HepG2 (cell line): ENCODE data around the gene TRAPPC10. TPM values are rescaled to one million over a fixed set of nuclear protein-coding genes. Genes with fewer than 3 reads are reported as not detected.

Source experiments
- ATAC-seq: fragments of 200-7000 bp; cut with Tn5 transposase; 3 replicates; pipeline ENCODE4 v1.9.1; 2020; ENCODE audit warnings: mild to moderate bottlenecking, moderate library complexity
- BruUV-seq: library from RNA; stranded (reverse); fragments of 400-500 nt; replicated peaks from 2 replicates; lab custom pipeline; 2021; lab: Mats Ljungman, UMichigan
- CTCF ChIA-PET: fragments of 300-600 bp; formaldehyde crosslinking; extraction: SDS; loops from one replicate; lab custom pipeline; 2021; ENCODE audit warnings: low total read pairs, inconsistent platforms, low intra/inter-chr PET ratio; lab: Yijun Ruan, JAX
- POLR2A ChIA-PET: fragments of 350-600 bp; sonication (Branson Sonifier 250); formaldehyde crosslinking; loops from one replicate; lab custom pipeline; 2020; ENCODE audit warnings: antibody characterized with exemption, inconsistent platforms; lab: Yijun Ruan, JAX
- DNase-seq: peaks from one replicate; pipeline ENCODE4 v3.0.0-alpha.2; 2015; ENCODE audit warnings: low spot score
- FAIRE-seq: peaks from 3 replicates; lab custom pipeline; 2011; peaks lifted over from hg19 to GRCh38; lab: Jason Lieb, UNC
- H2AFZ ChIP-seq: one replicate; pipeline ENCODE4 v1.6.1; 2011; ENCODE audit warnings: low read length, inconsistent platforms
- H3K27ac ChIP-seq: fragments of 300-600 bp; 3 replicates; pipeline ENCODE4 v1.8.0; 2011; ENCODE audit warnings: mixed run types, mild to moderate bottlenecking, mixed read lengths, low read length, inconsistent platforms; ENCODE audit not compliant: insufficient read depth; ENCODE audit errors: extremely low read length
- H3K27me3 ChIP-seq, 2 experiments: fragments of 200-600 bp in 1 of 2; 2 replicates in 1 of 2; 3 replicates in 1 of 2; pipeline versions ENCODE4 v1.6.0 to v1.8.0; 2011; ENCODE audit warnings: low read length in 2 of 2, mild to moderate bottlenecking in 2 of 2, moderate library complexity in 2 of 2, inconsistent platforms in 1 of 2; ENCODE audit not compliant: insufficient read depth in 2 of 2, control insufficient read depth in 1 of 2
- H3K36me3 ChIP-seq, 2 experiments: fragments of 200-600 bp in 1 of 2; replicated peaks in 1 of 2; 2 replicates in 1 of 2; 3 replicates in 1 of 2; pipeline versions ENCODE4 v1.5.1 to v1.8.0; 2011; ENCODE audit warnings: low read length in 2 of 2, inconsistent platforms in 1 of 2; ENCODE audit not compliant: insufficient read depth in 2 of 2, control insufficient read depth in 1 of 2
- H3K4me1 ChIP-seq: 2 replicates; pipeline ENCODE4 v1.5.1; 2012; ENCODE audit warnings: low read length, inconsistent platforms; ENCODE audit not compliant: insufficient read depth
- H3K4me2 ChIP-seq: 2 replicates; pipeline ENCODE4 v1.6.0; 2011; ENCODE audit warnings: low read depth, low read length, inconsistent platforms
- H3K4me3 ChIP-seq, 3 experiments: fragments of 200-600 bp in 1 of 3; sonication (generic), shearing (Covaris generic) in 1 of 3; replicated peaks in 1 of 3; 2 replicates each; pipeline ENCODE4 v1.5.1; 2011 to 2016; ENCODE audit warnings: low read length in 3 of 3, inconsistent platforms in 2 of 3, low read depth in 2 of 3, mild to moderate bottlenecking in 2 of 3, control low read depth in 1 of 3, mixed read lengths in 1 of 3; ENCODE audit not compliant: insufficient read depth in 1 of 3
- H3K79me2 ChIP-seq: one replicate; pipeline ENCODE4 v1.6.1; 2011; ENCODE audit warnings: low read length, inconsistent platforms; ENCODE audit not compliant: insufficient read depth
- H3K9ac ChIP-seq: 2 replicates; pipeline ENCODE4 v1.6.0; 2011; ENCODE audit warnings: mild to moderate bottlenecking, low read depth, low read length, inconsistent platforms; ENCODE audit not compliant: insufficient read depth
- H3K9me3 ChIP-seq: 2 replicates; pipeline ENCODE4 v1.5.1; 2012; ENCODE audit warnings: mild to moderate bottlenecking, low read length
- H4K20me1 ChIP-seq: 2 replicates; pipeline ENCODE4 v1.6.0; 2011; ENCODE audit warnings: inconsistent platforms, mild to moderate bottlenecking, low read length, moderate library complexity; ENCODE audit not compliant: insufficient read depth
- CCAR2 ChIP-seq: fragments of 200-400 bp; formaldehyde crosslinking; optimal IDR thresholded peaks from 2 replicates; pipeline ENCODE3; 2018; ENCODE audit warnings: low read depth, mild to moderate bottlenecking, low read length, moderate library complexity
- CENPX ChIP-seq: sonication (generic); formaldehyde crosslinking; IDR thresholded peaks from 2 replicates; pipeline ENCODE4 v1.9.0; 2021; ENCODE audit warnings: mild to moderate bottlenecking, missing genetic modification reagents, moderate library complexity
- EED ChIP-seq: sonication (generic); formaldehyde crosslinking; IDR thresholded peaks from 2 replicates; pipeline ENCODE4 v1.5.0; 2020; ENCODE audit warnings: mild to moderate bottlenecking, missing genetic modification reagents
- ELF1 ChIP-seq: sonication (generic); formaldehyde crosslinking; IDR thresholded peaks from 2 replicates; pipeline ENCODE4 v1.4.0; 2020; ENCODE audit warnings: missing genetic modification reagents
- ELF4 ChIP-seq: sonication (generic); formaldehyde crosslinking; IDR thresholded peaks from 2 replicates; pipeline ENCODE4 v1.5.0; 2020; ENCODE audit warnings: missing genetic modification reagents, mild to moderate bottlenecking, moderate library complexity, borderline replicate concordance
- FOXJ3 ChIP-seq: sonication (generic); formaldehyde crosslinking; IDR thresholded peaks from 2 replicates; pipeline ENCODE4 v1.4.0; 2020; ENCODE audit warnings: missing genetic modification reagents, mild to moderate bottlenecking, borderline replicate concordance
- GZF1 ChIP-seq: sonication (generic); formaldehyde crosslinking; IDR thresholded peaks from 2 replicates; pipeline ENCODE4 v1.5.1; 2020; ENCODE audit warnings: mild to moderate bottlenecking, missing genetic modification reagents
- NAIF1 ChIP-seq: sonication (generic); formaldehyde crosslinking; IDR thresholded peaks from 2 replicates; pipeline ENCODE4 v1.5.0; 2020; ENCODE audit warnings: mild to moderate bottlenecking, missing genetic modification reagents, borderline replicate concordance
- NBN ChIP-seq: fragments of 450-650 bp; conservative IDR thresholded peaks from 2 replicates; pipeline ENCODE4 v1.6.1; 2017
- PHB2 ChIP-seq: fragments of 450-650 bp; IDR thresholded peaks from 2 replicates; pipeline ENCODE4 v1.6.1; 2018; ENCODE audit not compliant: partially characterized antibody
- PRPF4 ChIP-seq: fragments of 200-400 bp; formaldehyde crosslinking; IDR thresholded peaks from 2 replicates; pipeline ENCODE4 v1.6.1; 2016; ENCODE audit warnings: low read length, low read depth; ENCODE audit not compliant: poor library complexity, severe bottlenecking
- RELA ChIP-seq: sonication (generic); formaldehyde crosslinking; IDR thresholded peaks from 2 replicates; pipeline ENCODE4 v1.4.0; 2020; ENCODE audit warnings: missing genetic modification reagents
- SP1 ChIP-seq, 2 experiments: fragments of 450-650 bp in 1 of 2; sonication (generic) in 1 of 2; formaldehyde crosslinking in 1 of 2; IDR thresholded peaks; 2 replicates each; pipeline versions ENCODE4 v1.4.0 to v1.6.1; 2016 to 2020; ENCODE audit warnings: missing genetic modification reagents in 1 of 2
- ZBTB21 ChIP-seq: sonication (generic); formaldehyde crosslinking; IDR thresholded peaks from 2 replicates; pipeline ENCODE4 v1.4.0; 2020; ENCODE audit warnings: missing genetic modification reagents
- ZBTB3 ChIP-seq: sonication (generic); formaldehyde crosslinking; IDR thresholded peaks from 2 replicates; pipeline ENCODE4 v1.4.0; 2020; ENCODE audit warnings: low read depth, mild to moderate bottlenecking, moderate library complexity, missing genetic modification reagents, borderline replicate concordance
- ZNF10 ChIP-seq: sonication (generic); formaldehyde crosslinking; IDR thresholded peaks from 2 replicates; pipeline ENCODE4 v1.4.0; 2020; ENCODE audit warnings: mild to moderate bottlenecking, low read depth, missing genetic modification reagents, borderline replicate concordance
- ZNF180 ChIP-seq: sonication (generic); formaldehyde crosslinking; IDR thresholded peaks from 2 replicates; pipeline ENCODE4 v1.4.0; 2020; ENCODE audit warnings: low read depth, missing genetic modification reagents, borderline replicate concordance
- ZNF230 ChIP-seq: sonication (generic); formaldehyde crosslinking; IDR thresholded peaks from 2 replicates; pipeline ENCODE4 v1.4.0; 2020; ENCODE audit warnings: mild to moderate bottlenecking, missing genetic modification reagents
- ZNF264 ChIP-seq: sonication (generic); formaldehyde crosslinking; IDR thresholded peaks from 2 replicates; pipeline ENCODE4 v1.4.0; 2020; ENCODE audit warnings: missing genetic modification reagents
- ZNF274 ChIP-seq: sonication (generic); formaldehyde crosslinking; IDR thresholded peaks from 2 replicates; pipeline ENCODE4 v1.5.1; 2020; ENCODE audit warnings: mild to moderate bottlenecking, missing genetic modification reagents
- ZNF589 ChIP-seq: sonication (generic); formaldehyde crosslinking; conservative IDR thresholded peaks from 2 replicates; pipeline ENCODE4 v1.8.0; 2022; ENCODE audit warnings: mild to moderate bottlenecking, moderate library complexity, missing genetic modification reagents
- ZNF724P ChIP-seq: sonication (generic); formaldehyde crosslinking; IDR thresholded peaks from 2 replicates; pipeline ENCODE4 v1.8.0; 2022; ENCODE audit warnings: missing genetic modification reagents, borderline replicate concordance
- WGBS: methylation state at CpG from one replicate; pipeline ENCODE4 v1.1.6; 2017; ENCODE audit warnings: low lambda C conversion rate; 5-methylcytosine and 5-hydroxymethylcytosine counted together
- in situ Hi-C: cut with HindIII; loops from 2 replicates; pipeline ENCODE4 v1.10.0; 2017; ENCODE audit warnings: low pct_unique_long_range_greater_than_20kb; ENCODE audit not compliant: extremely low pct_ligation_motif_present
- intact Hi-C: fragments of 100-400 bp; cut with micrococcal nuclease; formaldehyde crosslinking; loops from one replicate; pipeline ENCODE4 v1.10.0; 2022; ENCODE audit not compliant: unreplicated experiment
- polyA plus RNA-seq, 8 experiments: library from polyadenylated mRNA; depleted of rRNA in 3 of 8; stranded (reverse) in 7 of 8; unstranded in 1 of 8; fragments of >200 nt; fragmentation: Illumina TruSeq in 4 of 8; extraction: Trizol in 4 of 8; gene quantifications; 2 replicates each; pipeline versions ENCODE4 v1.2.1 to v1.2.3, GENCODE V29; 2011 to 2016; ENCODE audit warnings: low read depth in 4 of 8, missing spikeins in 1 of 8, mixed read lengths in 1 of 8; ENCODE audit not compliant: insufficient read depth in 1 of 8
- total RNA-seq, 5 experiments: library from RNA; depleted of rRNA; stranded (reverse); fragments of >200 nt; fragmentation: Illumina TruSeq; extraction: Trizol; gene quantifications; 2 replicates each; pipeline ENCODE4 v1.2.3, GENCODE V29; 2016; ENCODE audit warnings: low read depth in 1 of 5
- TF ChIP-seq, protein P1 (sequence below): sonication (generic); formaldehyde crosslinking; IDR thresholded peaks from 2 replicates; pipeline ENCODE4 v1.4.0; 2020; ENCODE audit warnings: missing genetic modification reagents
- TF ChIP-seq, protein P2 (sequence below): sonication (generic); formaldehyde crosslinking; conservative IDR thresholded peaks from 2 replicates; pipeline ENCODE4 v1.4.0; 2020; ENCODE audit warnings: missing genetic modification reagents
- TF ChIP-seq, protein P3 (sequence below): sonication (generic); formaldehyde crosslinking; IDR thresholded peaks from 2 replicates; pipeline ENCODE4 v1.4.0; 2020; ENCODE audit warnings: missing genetic modification reagents

Gene TRAPPC10
- total and polyA plus RNA-seq, 2 of the 13 experiments (the other 11 are each of a cell fraction or from before 2014, with no cell fraction given): 10.6 to 16.5 TPM

DNA sequence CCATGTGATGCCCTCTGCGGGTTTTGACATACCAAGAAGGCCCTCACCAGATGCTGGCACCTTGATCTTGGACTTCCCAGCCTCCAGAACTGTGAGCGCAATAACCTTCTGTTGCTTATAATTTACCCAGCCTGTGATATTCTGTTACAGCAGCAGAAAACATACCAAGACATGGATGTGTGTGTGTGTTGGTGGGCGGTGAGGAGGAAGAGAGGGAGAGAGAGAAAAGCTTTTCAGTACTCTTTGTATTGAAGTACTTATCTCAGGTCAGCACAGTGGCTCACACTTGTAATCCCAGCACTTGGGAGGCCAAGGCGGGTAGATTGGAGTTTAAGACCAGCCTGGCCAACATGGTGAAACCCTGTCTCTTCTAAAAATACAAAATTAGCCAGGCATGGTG is 23.1 kb downstream of the TRAPPC10 start (continued):
- TF ChIP-seq, protein P1, sequence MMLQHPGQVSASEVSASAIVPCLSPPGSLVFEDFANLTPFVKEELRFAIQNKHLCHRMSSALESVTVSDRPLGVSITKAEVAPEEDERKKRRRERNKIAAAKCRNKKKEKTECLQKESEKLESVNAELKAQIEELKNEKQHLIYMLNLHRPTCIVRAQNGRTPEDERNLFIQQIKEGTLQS (CRISPR knock-in tag): no peak
- TF ChIP-seq RELA (CRISPR knock-in tag) (no peak), ELF1 (CRISPR knock-in tag) (no peak), ZNF180 (no peak), ZNF274 (CRISPR knock-in tag) (no peak), ZNF230 (CRISPR knock-in tag) (no peak), ZBTB21 (CRISPR knock-in tag) (no peak), ZBTB3 (no peak), GZF1 (CRISPR knock-in tag) (no peak), FOXJ3 (CRISPR knock-in tag) (no peak), EED (CRISPR knock-in tag) (no peak)
- TF ChIP-seq, protein P2, sequence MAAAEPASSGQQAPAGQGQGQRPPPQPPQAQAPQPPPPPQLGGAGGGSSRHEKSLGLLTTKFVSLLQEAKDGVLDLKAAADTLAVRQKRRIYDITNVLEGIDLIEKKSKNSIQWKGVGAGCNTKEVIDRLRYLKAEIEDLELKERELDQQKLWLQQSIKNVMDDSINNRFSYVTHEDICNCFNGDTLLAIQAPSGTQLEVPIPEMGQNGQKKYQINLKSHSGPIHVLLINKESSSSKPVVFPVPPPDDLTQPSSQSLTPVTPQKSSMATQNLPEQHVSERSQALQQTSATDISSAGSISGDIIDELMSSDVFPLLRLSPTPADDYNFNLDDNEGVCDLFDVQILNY (CRISPR knock-in tag): no peak

DNA sequence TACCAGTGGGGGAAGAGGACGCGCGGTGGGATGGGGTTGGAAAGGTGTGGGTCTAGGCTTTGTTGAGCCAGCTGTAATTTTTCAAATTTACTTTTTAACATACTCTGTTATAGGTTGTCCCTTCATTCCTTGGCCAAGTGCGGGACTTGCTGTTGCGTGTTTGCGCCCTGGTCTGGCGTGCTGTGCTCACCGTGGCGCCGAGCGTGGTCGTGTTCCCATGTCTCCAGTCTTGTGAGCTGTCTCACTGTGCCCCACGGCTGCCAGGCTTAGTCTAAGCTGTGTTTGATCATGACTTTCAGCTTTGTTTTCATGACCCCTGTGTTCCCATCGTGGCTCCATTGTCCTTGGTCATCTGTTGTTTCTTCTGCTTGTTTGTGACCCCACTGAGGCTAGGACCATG is 26.0 kb downstream of the TRAPPC10 start:
- H3K4me2 ChIP-seq: no peak overlapping the region
- in situ Hi-C loops: no loop called here
- no peak for TF ChIP-seq CENPX (CRISPR knock-in tag)
- no peak for TF ChIP-seq ZNF264 (CRISPR knock-in tag)
- no peak for TF ChIP-seq NBN
- no peak for TF ChIP-seq ELF4 (CRISPR knock-in tag)
- TF ChIP-seq ZNF10 (CRISPR knock-in tag): no peak
- TF ChIP-seq SP1 (IDR thresholded peaks at IDR 0.05): no peak
- TF ChIP-seq SP1 (CRISPR knock-in tag; IDR thresholded peaks at IDR 0.05): no peak
- TF ChIP-seq, protein P3, sequence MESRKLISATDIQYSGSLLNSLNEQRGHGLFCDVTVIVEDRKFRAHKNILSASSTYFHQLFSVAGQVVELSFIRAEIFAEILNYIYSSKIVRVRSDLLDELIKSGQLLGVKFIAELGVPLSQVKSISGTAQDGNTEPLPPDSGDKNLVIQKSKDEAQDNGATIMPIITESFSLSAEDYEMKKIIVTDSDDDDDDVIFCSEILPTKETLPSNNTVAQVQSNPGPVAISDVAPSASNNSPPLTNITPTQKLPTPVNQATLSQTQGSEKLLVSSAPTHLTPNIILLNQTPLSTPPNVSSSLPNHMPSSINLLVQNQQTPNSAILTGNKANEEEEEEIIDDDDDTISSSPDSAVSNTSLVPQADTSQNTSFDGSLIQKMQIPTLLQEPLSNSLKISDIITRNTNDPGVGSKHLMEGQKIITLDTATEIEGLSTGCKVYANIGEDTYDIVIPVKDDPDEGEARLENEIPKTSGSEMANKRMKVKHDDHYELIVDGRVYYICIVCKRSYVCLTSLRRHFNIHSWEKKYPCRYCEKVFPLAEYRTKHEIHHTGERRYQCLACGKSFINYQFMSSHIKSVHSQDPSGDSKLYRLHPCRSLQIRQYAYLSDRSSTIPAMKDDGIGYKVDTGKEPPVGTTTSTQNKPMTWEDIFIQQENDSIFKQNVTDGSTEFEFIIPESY (CRISPR knock-in tag): no peak
- no peak for TF ChIP-seq ZNF589 (CRISPR knock-in tag)
- TF ChIP-seq CCAR2: no peak
- TF ChIP-seq PHB2: no peak
- TF ChIP-seq NAIF1 (CRISPR knock-in tag): no peak
- no peak for TF ChIP-seq PRPF4
- TF ChIP-seq ZNF724P (CRISPR knock-in tag): no peak

More for the DNA sequence above, 26.0 kb downstream of the TRAPPC10 start:
- no peak for FAIRE-seq
- ChIA-PET POLR2A (no interaction called here), CTCF (no interaction called here)
- peaks cover 18 to 48% of the 10 kb centered on the region in 2 experiments for H3K36me3 ChIP-seq
- peaks cover 2% of the 10 kb centered on the region for H3K79me2 ChIP-seq
- no peak overlapping the region for H3K4me3 ChIP-seq
- H3K9ac ChIP-seq: no peak overlapping the region
- H4K20me1 ChIP-seq: no peaks in the 10 kb centered on the region
- no TSS peak for BruUV-seq
- 97% methylated on average over 14 of the region's 14 CpGs for WGBS
- H3K4me1 ChIP-seq: no peaks in the 10 kb centered on the region
- intact Hi-C loops: no loop called here
- ATAC-seq: no peak
- no peak for DNase-seq
- H3K27ac ChIP-seq: no peak overlapping the region
- H3K9me3 ChIP-seq: no peaks in the 10 kb centered on the region
- no peaks in the 10 kb centered on the region for H3K27me3 ChIP-seq
- H2AFZ ChIP-seq: no peak overlapping the region
